T-cell (primary cell): ENCODE data around the gene RNF13. TPM values are rescaled to one million over a fixed set of nuclear protein-coding genes. Genes with fewer than 3 reads are reported as not detected.
"Not testable (repeated sequence)": the region's sequence is repeated elsewhere in the genome, so short reads cannot be mapped to it uniquely, and the experiment has no call there.

Experiments
- ATAC-seq, 4 experiments: fragments of 200-7000 bp in 3 of 4; fragments of 150-1000 bp in 1 of 4; cut with Tn5 transposase; replicated peaks in 1 of 4; 1 replicate in 3 of 4; 2 replicates in 1 of 4; pipeline ENCODE4 v1.10.0; 2021; ENCODE audit warnings: moderate library complexity in 3 of 4, mild to moderate bottlenecking in 2 of 4, moderate number of reproducible peaks in 1 of 4
- CTCF ChIA-PET, 2 donors: fragments of 300-600 bp; sonication (Branson Sonifier 250); formaldehyde crosslinking; loops; one replicate each; lab custom pipeline; 2022; ENCODE audit warnings: antibody characterized with exemption in 2 of 2; lab: Charles Lee
- POLR2A ChIA-PET, 2 donors: fragments of 300-600 bp; sonication (Branson Sonifier 250); formaldehyde crosslinking; loops; one replicate each; lab custom pipeline; 2022; ENCODE audit warnings: antibody characterized with exemption in 2 of 2; lab: Charles Lee
- DNase-seq, 35 experiments: peaks; one replicate each; pipeline versions ENCODE4 v3.0.0 to v3.0.0-alpha.2; 2013 to 2023
- H3K27ac ChIP-seq: one replicate; pipeline ENCODE4 v1.5.1; 2013; ENCODE audit warnings: low read length
- H3K27me3 ChIP-seq, 2 experiments: replicated peaks in 1 of 2; 1 replicate in 1 of 2; 2 replicates in 1 of 2; pipeline versions ENCODE4 v1.6.1 to v1.7.0; 2013; ENCODE audit warnings: low read length in 1 of 2, mixed read lengths in 1 of 2; ENCODE audit not compliant: control insufficient read depth in 2 of 2, insufficient read depth in 2 of 2; ENCODE audit errors: extremely low read depth in 1 of 2
- H3K36me3 ChIP-seq, 2 donors: 1 replicate in 1 of 2; 2 replicates in 1 of 2; pipeline versions ENCODE4 v1.6.1 to v1.7.0; 2013; ENCODE audit warnings: low read length in 1 of 2; ENCODE audit not compliant: control insufficient read depth in 2 of 2, insufficient read depth in 1 of 2; ENCODE audit errors: extremely low read depth in 1 of 2
- H3K4me1 ChIP-seq, 2 experiments: 1 replicate in 1 of 2; 2 replicates in 1 of 2; pipeline versions ENCODE4 v1.6.1 to v1.7.0; 2013; ENCODE audit warnings: low read length in 2 of 2, mixed read lengths in 1 of 2; ENCODE audit not compliant: insufficient read depth in 2 of 2, control insufficient read depth in 1 of 2; ENCODE audit errors: extremely low read depth in 1 of 2
- H3K4me3 ChIP-seq, 2 donors: 1 replicate in 1 of 2; 2 replicates in 1 of 2; pipeline versions ENCODE4 v1.5.1 to v1.7.0; 2013; ENCODE audit warnings: mild to moderate bottlenecking in 2 of 2, low read length in 1 of 2, moderate library complexity in 1 of 2; ENCODE audit not compliant: control insufficient read depth in 1 of 2; ENCODE audit errors: extremely low read depth in 1 of 2
- H3K9me3 ChIP-seq: 2 replicates; pipeline ENCODE4 v1.7.0; 2013
- H3K27ac Mint-ChIP-seq, 2 donors: one replicate each; pipeline ENCODE4 v1.8.0; 2020 to 2021; ENCODE audit warnings: mild to moderate bottlenecking in 2 of 2, mixed read lengths in 2 of 2
- H3K27me3 Mint-ChIP-seq, 2 donors: one replicate each; pipeline ENCODE4 v1.8.0; 2021 to 2022; ENCODE audit warnings: mixed read lengths in 2 of 2
- H3K36me3 Mint-ChIP-seq: one replicate; pipeline ENCODE4 v1.8.0; 2021; ENCODE audit warnings: mixed read lengths
- H3K4me1 Mint-ChIP-seq, 3 donors: one replicate each; pipeline ENCODE4 v1.8.0; 2020 to 2022; ENCODE audit warnings: mixed read lengths in 3 of 3, mild to moderate bottlenecking in 1 of 3
- H3K4me3 Mint-ChIP-seq, 3 donors: one replicate each; pipeline ENCODE4 v1.8.0; 2020 to 2022; ENCODE audit warnings: mild to moderate bottlenecking in 3 of 3, mixed read lengths in 3 of 3, moderate library complexity in 3 of 3
- H3K9me3 Mint-ChIP-seq, 3 donors: one replicate each; pipeline ENCODE4 v1.8.0; 2020 to 2022; ENCODE audit warnings: mixed read lengths in 3 of 3
- WGBS: methylation state at CpG from one replicate; pipeline ENCODE4 v1.1.5; 2013; ENCODE audit warnings: missing lambda C conversion rate; ENCODE audit not compliant: insufficient coverage; 5-methylcytosine and 5-hydroxymethylcytosine counted together
- total RNA-seq, 35 experiments: library from RNA in 6 of 35; stranded (reverse) in 6 of 35; fragments of 120-200 nt in 1 of 35; gene quantifications; one replicate each; pipeline versions ENCODE4 v1.2.1 to v1.2.4 and lab custom pipeline; 2013 to 2026

Gene RNF13
- total RNA-seq, 5 donors from 2014 or later (not counting 1 experiment from before 2014, with no cell fraction given) = 45.0 to 55.8 (median 54.8) TPM

- peaks cover 17% of the 10 kb centered on the region for H3K9me3 ChIP-seq
- no peaks in the 10 kb centered on the region for H3K4me1 ChIP-seq
- ChIA-PET POLR2A (no interaction called here), CTCF (no interaction called here)
- Mint-ChIP-seq H3K27ac (no peak overlapping the region), H3K4me1 (peaks cover 4 to 16% (median 8%) of the 10 kb centered on the region in 3 donors), H3K9me3 (peaks cover 4 to 61% (median 33%) of the 10 kb centered on the region in 3 donors), H3K27me3 (no peaks in the 10 kb centered on the region), H3K4me3 (no peak overlapping the region), H3K36me3 (peaks cover 49% of the 10 kb centered on the region)
- H3K27me3 ChIP-seq = no peaks in the 10 kb centered on the region
- H3K4me3 ChIP-seq = no peak overlapping the region
- H3K36me3 ChIP-seq = no peaks in the 10 kb centered on the region
- no peak overlapping the region for H3K27ac ChIP-seq
- WGBS = no CpG with 5 or more reads among the region's 2 CpGs
- no peak for DNase-seq
- no peak for ATAC-seq
Measured at GRCh38 chr3:149833241-149833640, 20.2 kb downstream of the RNF13 start.

GRCh38 chr3:149838491-149838890, 25.5 kb downstream of the RNF13 start:
- ATAC-seq, POLR2A ChIA-PET, DNase-seq, H3K27me3 ChIP-seq, H3K9me3 ChIP-seq, H3K4me1 ChIP-seq, CTCF ChIA-PET, H3K27ac ChIP-seq, H3K27ac Mint-ChIP-seq, H3K4me3 Mint-ChIP-seq, H3K27me3 Mint-ChIP-seq, H3K36me3 ChIP-seq: not testable (repeated sequence)
- peak overlapping the region in 1 of 2 donors; percentile 32 for H3K4me3 ChIP-seq
- peaks cover 37 to 45% (median 39%) of the 10 kb centered on the region in 3 donors for H3K4me1 Mint-ChIP-seq
- peaks cover 4 to 40% (median 11%) of the 10 kb centered on the region in 3 donors for H3K9me3 Mint-ChIP-seq
- peaks cover 41% of the 10 kb centered on the region for H3K36me3 Mint-ChIP-seq
- WGBS = 89% methylated on average over 2 of the region's 3 CpGs

DNA sequence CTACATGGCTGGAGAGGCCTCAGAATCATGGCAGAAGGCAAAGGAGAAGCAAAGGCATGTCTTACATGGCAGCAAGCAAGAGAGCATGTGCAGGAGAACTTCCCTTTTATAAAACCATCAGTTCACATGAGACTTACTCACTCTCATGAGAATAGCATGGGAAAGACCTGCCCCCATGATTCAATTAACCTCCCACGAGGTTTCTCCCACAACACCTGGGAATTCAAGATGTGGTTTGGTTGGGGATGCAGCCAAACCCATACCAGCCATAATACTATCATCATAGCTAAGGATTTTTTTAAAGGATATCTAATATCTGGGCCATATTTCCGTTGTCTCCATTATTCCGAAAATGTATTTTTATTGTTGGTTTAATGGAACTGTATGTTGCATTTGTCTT, 26.5 kb downstream of the RNF13 start:
- H3K36me3 ChIP-seq, H3K27ac ChIP-seq, H3K27me3 ChIP-seq, H3K9me3 ChIP-seq, CTCF ChIA-PET, H3K4me1 ChIP-seq, ATAC-seq, POLR2A ChIA-PET, DNase-seq, H3K27ac Mint-ChIP-seq, H3K4me3 ChIP-seq, H3K27me3 Mint-ChIP-seq, H3K4me3 Mint-ChIP-seq: not testable (repeated sequence)
- Mint-ChIP-seq H3K36me3 (peaks cover 45% of the 10 kb centered on the region), H3K9me3 (peaks cover 4 to 39% (median 9%) of the 10 kb centered on the region in 3 donors), H3K4me1 (peaks cover 45 to 53% (median 47%) of the 10 kb centered on the region in 3 donors)
- no CpG with 5 or more reads among the region's 3 CpGs for WGBS

DNA sequence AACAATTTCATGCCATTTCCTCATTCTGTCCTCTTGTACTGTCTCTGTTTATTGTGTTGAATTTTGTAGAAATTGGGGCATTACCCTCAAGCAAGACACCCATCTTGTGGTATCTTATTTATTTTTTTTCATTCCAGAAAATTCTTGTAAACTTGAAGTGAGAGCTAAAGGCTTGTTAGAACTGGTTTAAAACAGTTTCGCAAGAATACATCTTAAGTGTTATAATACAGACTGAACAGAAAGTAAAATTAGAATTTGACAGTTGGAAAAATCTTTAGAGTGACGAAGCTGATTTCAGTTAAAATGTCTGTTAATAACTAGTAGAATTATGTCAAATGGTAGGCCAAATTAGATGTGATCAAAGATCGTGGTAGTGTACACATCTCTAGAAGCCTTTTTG, 26.9 kb downstream of the RNF13 start:
- H3K4me3 Mint-ChIP-seq = no peak overlapping the region
- Histone ChIP-seq H3K27ac (no peak overlapping the region), H3K9me3 (peaks cover 3% of the 10 kb centered on the region), H3K4me3 (no peak overlapping the region), H3K36me3 (no peaks in the 10 kb centered on the region), H3K27me3 (no peaks in the 10 kb centered on the region), H3K4me1 (no peaks in the 10 kb centered on the region)
- DNase-seq (no peak), ATAC-seq (no peak)
- H3K27ac Mint-ChIP-seq = no peak overlapping the region
- ChIA-PET POLR2A (no interaction called here), CTCF (no interaction called here)
- H3K27me3 Mint-ChIP-seq = no peaks in the 10 kb centered on the region
- H3K9me3 Mint-ChIP-seq = peaks cover 4 to 35% (median 4%) of the 10 kb centered on the region in 3 donors
- peaks cover 40% of the 10 kb centered on the region for H3K36me3 Mint-ChIP-seq
- WGBS = 100% methylated on average over 1 of the region's 3 CpGs
- H3K4me1 Mint-ChIP-seq = peaks cover 47 to 57% (median 51%) of the 10 kb centered on the region in 3 donors

DNA sequence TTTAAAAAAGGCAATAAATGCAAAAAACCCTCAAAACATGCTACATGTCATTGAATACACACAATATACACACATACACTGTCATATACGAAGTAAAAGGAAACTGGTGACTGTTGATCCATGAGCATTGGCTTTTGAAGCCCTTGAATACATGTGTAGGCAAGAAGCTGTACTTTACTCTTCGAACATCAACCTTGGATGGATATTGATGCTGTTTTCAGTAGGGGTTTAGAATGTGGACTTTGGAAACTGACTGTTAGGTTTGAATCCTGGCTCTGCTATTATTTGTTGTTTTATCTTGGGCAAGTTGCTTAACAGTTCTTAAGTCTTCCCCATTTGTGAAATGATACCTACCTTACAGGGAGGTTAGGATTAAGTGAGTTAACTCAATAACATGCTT, 30.5 kb downstream of the RNF13 start:
- ATAC-seq (no peak), DNase-seq (no peak)
- Histone ChIP-seq H3K36me3 (peaks cover 0 to 14% of the 10 kb centered on the region in 2 donors), H3K4me3 (no peak overlapping the region), H3K27me3 (no peaks in the 10 kb centered on the region), H3K4me1 (peaks cover 0 to 2% of the 10 kb centered on the region in 2 experiments), H3K9me3 (no peaks in the 10 kb centered on the region), H3K27ac (no peak overlapping the region)
- ChIA-PET POLR2A (interaction anchor here in 1 of 2 donors (0.5 kb wide), 1 partner anchor 12 kb away, joined by 4 read pairs; no protein-coding TSS in a partner anchor), CTCF (no interaction called here)
- Mint-ChIP-seq H3K36me3 (peaks cover 42% of the 10 kb centered on the region), H3K27me3 (no peaks in the 10 kb centered on the region), H3K27ac (no peak overlapping the region), H3K4me3 (no peak overlapping the region), H3K9me3 (peaks cover 0 to 4% (median 0%) of the 10 kb centered on the region in 3 donors), H3K4me1 (peaks cover 61 to 66% (median 65%) of the 10 kb centered on the region in 3 donors)
- whole genome bisulfite sequencing = 100% methylated on average over 1 of the region's 2 CpGs

DNA sequence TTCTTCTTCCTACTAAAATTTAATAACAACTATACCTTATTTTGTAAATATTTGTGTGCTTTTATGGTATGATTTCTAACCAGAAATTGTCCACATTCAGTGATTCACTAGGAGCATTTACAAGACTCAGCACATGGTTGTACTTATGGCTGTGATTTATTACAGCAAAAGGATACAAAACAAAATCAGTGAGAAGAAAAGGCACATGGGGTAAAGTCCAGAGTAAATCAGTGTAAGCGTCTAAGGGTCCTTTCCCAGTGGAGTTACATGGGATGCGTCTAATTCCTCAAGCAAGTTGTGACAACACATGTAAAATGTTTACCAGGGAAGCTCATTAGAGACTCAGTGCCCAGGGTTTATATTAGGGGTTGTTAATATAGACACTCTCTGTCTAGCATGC, 31.1 kb downstream of the RNF13 start:
- Mint-ChIP-seq H3K36me3 (peaks cover 46% of the 10 kb centered on the region), H3K27ac (no peak overlapping the region), H3K9me3 (peaks cover 0 to 4% (median 0%) of the 10 kb centered on the region in 3 donors), H3K4me3 (no peak overlapping the region), H3K4me1 (peaks cover 63 to 69% (median 68%) of the 10 kb centered on the region in 3 donors), H3K27me3 (no peaks in the 10 kb centered on the region)
- Histone ChIP-seq H3K4me1 (peaks cover 0 to 2% of the 10 kb centered on the region in 2 experiments), H3K27ac (no peak overlapping the region), H3K27me3 (no peaks in the 10 kb centered on the region), H3K9me3 (no peaks in the 10 kb centered on the region), H3K36me3 (peaks cover 0 to 19% of the 10 kb centered on the region in 2 donors), H3K4me3 (no peak overlapping the region)
- POLR2A ChIA-PET = interaction anchor here in 1 of 2 donors (0.5 kb wide), 1 partner anchor 12 kb away, joined by 4 read pairs; no protein-coding TSS in a partner anchor
- no CpG with 5 or more reads among the region's 2 CpGs for WGBS
- CTCF ChIA-PET = interaction anchor here in 1 of 2 donors (0.6 kb wide), 1 partner anchor 889 kb away, joined by 3 read pairs; no protein-coding TSS in a partner anchor
- DNase-seq (no peak), ATAC-seq (no peak)
